A673 (cell line): Measurements from ENCODE around the gene KLK5. TPM values are rescaled to one million over a fixed set of nuclear protein-coding genes. Genes with fewer than 3 reads are reported as not detected.
"Not testable (repeated sequence)": the region's sequence is repeated elsewhere in the genome, so short reads cannot be mapped to it uniquely, and the experiment has no call there.

ENCODE experiments used
- BruUV-seq: library from RNA; stranded (reverse); fragments of 400-500 nt; replicated peaks from 2 replicates; lab custom pipeline; 2021; lab: Mats Ljungman, UMichigan
- CTCF ChIA-PET: fragments of 300-600 bp; sonication (Branson Sonifier 250); formaldehyde crosslinking; loops from one replicate; lab custom pipeline; 2022; ENCODE audit warnings: antibody characterized with exemption; lab: Charles Lee
- POLR2A ChIA-PET: fragments of 300-600 bp; sonication (Branson Sonifier 250); formaldehyde crosslinking; loops from one replicate; lab custom pipeline; 2022; ENCODE audit warnings: antibody characterized with exemption; ENCODE audit not compliant: low non-redundant PET; lab: Charles Lee
- DNase-seq: peaks from one replicate; pipeline ENCODE4 v3.0.0-alpha.2; 2015; ENCODE audit warnings: low spot score
- H3K27ac ChIP-seq: fragments of 200-600 bp; sonication (generic); 2 replicates; pipeline ENCODE4 v1.5.1; 2016; ENCODE audit warnings: mixed run types, low read depth, mild to moderate bottlenecking, mixed read lengths, antibody characterized with exemption, low read length; ENCODE audit not compliant: poor library complexity, severe bottlenecking
- H3K27me3 ChIP-seq: fragments of 200-600 bp; sonication (generic); replicated peaks from 2 replicates; pipeline ENCODE4 v1.6.1; 2017; ENCODE audit warnings: mixed run types, low read depth, mild to moderate bottlenecking, mixed read lengths, antibody characterized with exemption, low read length; ENCODE audit not compliant: insufficient read depth, poor library complexity
- H3K36me3 ChIP-seq: fragments of 200-600 bp; sonication (generic); 2 replicates; pipeline ENCODE4 v1.6.1; 2016; ENCODE audit warnings: mixed run types, mild to moderate bottlenecking, mixed read lengths, antibody characterized with exemption, low read length; ENCODE audit not compliant: insufficient read depth, poor library complexity, severe bottlenecking
- H3K4me1 ChIP-seq: fragments of 200-600 bp; sonication (generic); 2 replicates; pipeline ENCODE4 v1.6.1; 2017; ENCODE audit warnings: mixed run types, mild to moderate bottlenecking, mixed read lengths, antibody characterized with exemption, low read length; ENCODE audit not compliant: insufficient read depth, poor library complexity, severe bottlenecking
- H3K4me3 ChIP-seq: fragments of 200-600 bp; sonication (generic); 2 replicates; pipeline ENCODE4 v1.5.1; 2016; ENCODE audit warnings: low read depth, mixed run types, mild to moderate bottlenecking, mixed read lengths, low read length; ENCODE audit not compliant: poor library complexity, severe bottlenecking
- H3K9me3 ChIP-seq: fragments of 200-600 bp; sonication (generic); 2 replicates; pipeline ENCODE4 v1.6.1; 2016; ENCODE audit warnings: mixed run types, low read depth, mild to moderate bottlenecking, mixed read lengths, antibody characterized with exemption, low read length; ENCODE audit not compliant: poor library complexity, severe bottlenecking
- EZH2 ChIP-seq: fragments of 200-600 bp; sonication (generic); IDR thresholded peaks from 2 replicates; pipeline ENCODE4 v1.6.1; 2017; ENCODE audit warnings: borderline replicate concordance, low read depth, mild to moderate bottlenecking, mixed read lengths, antibody characterized with exemption, low read length; ENCODE audit not compliant: poor library complexity, severe bottlenecking
- intact Hi-C: fragments of 100-400 bp; cut with micrococcal nuclease; formaldehyde crosslinking; loops from one replicate; pipeline ENCODE4 v1.10.0; 2022; ENCODE audit not compliant: unreplicated experiment
- total RNA-seq: library from RNA; stranded (reverse); gene quantifications from 2 replicates; pipeline ENCODE4 v1.2.3, GENCODE V29; 2021
- TF ChIP-seq, protein P1 (sequence below): fragments of 300-800, 200-600 bp; sonication (generic); conservative IDR thresholded peaks from 2 replicates; pipeline ENCODE4 v1.5.1; 2017; ENCODE audit warnings: low read depth, mild to moderate bottlenecking, antibody characterized with exemption, low read length, moderate library complexity, mixed read lengths

Gene KLK5
- total RNA-seq, 1 experiment from 2014 or later, result not detected

DNA sequence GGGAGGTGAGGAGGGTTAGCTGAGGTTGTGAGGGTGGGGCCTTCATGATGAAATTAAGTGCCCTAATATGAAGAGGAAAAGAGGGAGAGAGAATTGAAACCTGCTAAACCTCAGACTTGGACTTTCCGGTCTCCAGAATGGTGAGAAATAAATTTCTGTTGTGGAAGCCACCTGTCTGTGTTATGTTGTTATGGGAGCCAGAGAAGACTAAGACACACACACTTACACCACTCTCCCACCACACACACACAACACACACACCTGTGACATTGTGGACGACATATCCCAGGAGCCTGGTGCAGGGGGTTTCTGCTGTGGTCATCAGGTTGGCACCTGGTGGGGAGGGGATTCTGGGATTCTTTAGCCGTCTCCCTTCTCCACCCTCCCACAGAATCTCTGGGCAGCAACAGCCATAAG is 55.6 kb downstream of the KLK5 start:
- Histone ChIP-seq H3K9me3 (no peaks in the 10 kb centered on the region), H3K4me1 (no peaks in the 10 kb centered on the region), H3K27ac (no peak overlapping the region), H3K36me3 (no peaks in the 10 kb centered on the region), H3K27me3 (peaks cover 8% of the 10 kb centered on the region), H3K4me3 (no peak overlapping the region)
- no peak for DNase-seq
- intact Hi-C loops, result no loop called here
- ChIA-PET POLR2A (no interaction called here), CTCF (no interaction called here)
- no TSS peak for BruUV-seq
- TF ChIP-seq, protein P1, sequence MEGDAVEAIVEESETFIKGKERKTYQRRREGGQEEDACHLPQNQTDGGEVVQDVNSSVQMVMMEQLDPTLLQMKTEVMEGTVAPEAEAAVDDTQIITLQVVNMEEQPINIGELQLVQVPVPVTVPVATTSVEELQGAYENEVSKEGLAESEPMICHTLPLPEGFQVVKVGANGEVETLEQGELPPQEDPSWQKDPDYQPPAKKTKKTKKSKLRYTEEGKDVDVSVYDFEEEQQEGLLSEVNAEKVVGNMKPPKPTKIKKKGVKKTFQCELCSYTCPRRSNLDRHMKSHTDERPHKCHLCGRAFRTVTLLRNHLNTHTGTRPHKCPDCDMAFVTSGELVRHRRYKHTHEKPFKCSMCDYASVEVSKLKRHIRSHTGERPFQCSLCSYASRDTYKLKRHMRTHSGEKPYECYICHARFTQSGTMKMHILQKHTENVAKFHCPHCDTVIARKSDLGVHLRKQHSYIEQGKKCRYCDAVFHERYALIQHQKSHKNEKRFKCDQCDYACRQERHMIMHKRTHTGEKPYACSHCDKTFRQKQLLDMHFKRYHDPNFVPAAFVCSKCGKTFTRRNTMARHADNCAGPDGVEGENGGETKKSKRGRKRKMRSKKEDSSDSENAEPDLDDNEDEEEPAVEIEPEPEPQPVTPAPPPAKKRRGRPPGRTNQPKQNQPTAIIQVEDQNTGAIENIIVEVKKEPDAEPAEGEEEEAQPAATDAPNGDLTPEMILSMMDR, result no peak
- no peak for TF ChIP-seq EZH2

- CTCF ChIA-PET, result interaction anchor here (0.7 kb wide), 1 partner anchor 245 kb away, joined by 3 read pairs; no protein-coding TSS in a partner anchor
Measured at GRCh38 chr19:50896591-50897190, 56.1 kb downstream of the KLK5 start.

GRCh38 chr19:50896089-50896590 is 56.7 kb downstream of the KLK5 start:
- POLR2A ChIA-PET, result not testable (repeated sequence)

More at GRCh38 chr19:50896591-50897190, 56.1 kb downstream of the KLK5 start:
- H3K9me3 ChIP-seq, result no peaks in the 10 kb centered on the region
- intact Hi-C loops, result no loop called here
- H3K36me3 ChIP-seq, result no peaks in the 10 kb centered on the region
- no peak overlapping the region for H3K4me3 ChIP-seq
- BruUV-seq, result no TSS peak
- no peaks in the 10 kb centered on the region for H3K4me1 ChIP-seq
- H3K27me3 ChIP-seq, result peaks cover 8% of the 10 kb centered on the region
- DNase-seq, result no peak
- no peak for TF ChIP-seq EZH2
- TF ChIP-seq, protein P1, result no peak
- no peak overlapping the region for H3K27ac ChIP-seq
- POLR2A ChIA-PET, result no interaction called here

More at GRCh38 chr19:50896089-50896590, 56.7 kb downstream of the KLK5 start:
- H3K27ac ChIP-seq, intact Hi-C loops, DNase-seq, H3K27me3 ChIP-seq, H3K4me1 ChIP-seq, H3K4me3 ChIP-seq, H3K36me3 ChIP-seq, BruUV-seq, H3K9me3 ChIP-seq: not testable (repeated sequence)
- CTCF ChIA-PET, result interaction anchor here (0.7 kb wide), 1 partner anchor 244 kb away, joined by 3 read pairs; no protein-coding TSS in a partner anchor
